ENCODE results near the gene MYH11.
"Not testable (repeated sequence)": the region's sequence is repeated elsewhere in the genome, so short reads cannot be mapped to it uniquely, and the experiment has no call there.

The MYH11 gene

GRCh38 chr16:15655561-15655960 lies 201.3 kb downstream of the MYH11 start:
- DNase-seq = not testable (repeated sequence)

GRCh38 chr16:15654591-15654990 lies 202.2 kb downstream of the MYH11 start:
- no peak for DNase-seq

GRCh38 chr16:15653227-15653626 lies 203.6 kb downstream of the MYH11 start:
- DNase-seq = no peak

Measured in AML-193 (cell line).